Measurements from ENCODE around the gene CHRNA5.

The CHRNA5 gene

DNA sequence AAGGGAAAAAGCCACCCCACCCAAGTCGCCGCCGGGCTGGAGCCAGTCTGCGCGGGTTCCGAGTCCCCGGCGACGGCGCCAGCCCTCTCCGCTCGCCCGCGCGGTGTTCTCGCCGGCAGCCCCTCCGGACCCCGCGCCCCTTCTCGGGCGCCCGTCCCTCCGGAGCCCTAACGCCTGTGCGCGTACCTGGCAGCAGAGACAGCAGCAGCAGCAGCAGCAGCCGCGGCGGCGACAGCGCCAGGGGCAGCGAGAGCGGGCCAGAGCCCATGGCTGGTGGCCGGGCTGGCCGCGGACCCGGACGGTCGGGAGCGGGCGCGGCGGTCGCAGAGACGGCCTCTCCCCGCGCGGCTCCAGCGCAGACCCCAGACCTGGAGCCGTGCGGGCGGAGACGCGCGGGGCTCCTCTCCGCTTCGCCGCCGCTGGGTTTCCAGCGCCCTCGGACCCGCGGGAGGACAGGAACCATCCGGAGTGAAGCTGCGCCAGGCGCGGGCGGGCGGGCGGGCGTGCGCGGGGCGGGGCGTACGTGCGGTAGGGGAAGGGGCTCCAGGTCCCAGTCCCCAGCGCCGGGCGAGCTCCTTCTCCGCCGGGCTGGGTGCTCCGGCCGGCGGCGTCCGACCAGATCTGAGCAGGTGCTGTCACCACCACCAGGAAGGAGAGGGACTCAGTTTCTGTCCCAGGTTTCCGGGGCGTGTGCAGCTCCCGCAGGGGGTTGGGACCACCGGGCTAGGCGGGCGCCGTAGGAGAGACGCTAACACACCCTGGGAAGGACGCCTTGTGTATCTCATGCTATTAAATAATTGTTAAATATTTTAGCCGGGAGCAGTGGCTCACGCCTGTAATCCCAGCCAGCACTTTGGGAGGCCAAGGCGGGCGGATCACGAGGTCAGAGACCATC, 55.5 kb downstream of the CHRNA5 start, which contains the start of gene CHRNA3:
Gene CHRNA3 (minus strand): TSS at position 470 of the 895 bp plus-strand sequence. CDS start 202 bp downstream, at position 268.
- no peak for DNase-seq

DNA sequence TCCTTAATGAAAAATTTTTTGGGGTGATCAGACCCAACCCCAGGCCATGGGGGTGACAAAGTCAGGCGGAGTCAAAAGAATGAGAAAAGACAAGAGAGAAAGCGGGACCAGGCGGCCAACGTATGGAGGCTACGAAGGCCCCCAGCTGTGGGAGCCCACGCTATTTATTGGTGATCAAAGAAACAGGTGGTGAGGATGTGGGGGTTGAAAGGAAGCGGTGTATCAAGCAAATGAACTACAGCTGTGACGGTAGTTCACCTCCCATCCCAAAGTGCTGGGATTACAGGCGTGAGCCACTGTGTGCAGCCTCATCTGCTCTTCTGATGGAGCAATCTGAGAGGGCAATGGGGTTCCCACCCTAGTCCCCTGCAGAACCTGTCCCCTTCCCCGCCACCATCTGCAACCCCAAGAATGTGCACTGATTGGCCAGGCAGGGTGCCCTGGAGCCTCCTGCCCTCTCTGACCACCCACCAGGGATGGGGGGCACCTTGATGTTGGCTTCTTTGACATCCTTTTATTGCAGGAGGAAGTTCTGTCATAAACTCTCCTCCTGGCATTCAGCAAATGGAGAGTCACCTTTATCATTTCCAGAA, 56.6 kb downstream of the CHRNA5 start:
- no peak for DNase-seq

DNA sequence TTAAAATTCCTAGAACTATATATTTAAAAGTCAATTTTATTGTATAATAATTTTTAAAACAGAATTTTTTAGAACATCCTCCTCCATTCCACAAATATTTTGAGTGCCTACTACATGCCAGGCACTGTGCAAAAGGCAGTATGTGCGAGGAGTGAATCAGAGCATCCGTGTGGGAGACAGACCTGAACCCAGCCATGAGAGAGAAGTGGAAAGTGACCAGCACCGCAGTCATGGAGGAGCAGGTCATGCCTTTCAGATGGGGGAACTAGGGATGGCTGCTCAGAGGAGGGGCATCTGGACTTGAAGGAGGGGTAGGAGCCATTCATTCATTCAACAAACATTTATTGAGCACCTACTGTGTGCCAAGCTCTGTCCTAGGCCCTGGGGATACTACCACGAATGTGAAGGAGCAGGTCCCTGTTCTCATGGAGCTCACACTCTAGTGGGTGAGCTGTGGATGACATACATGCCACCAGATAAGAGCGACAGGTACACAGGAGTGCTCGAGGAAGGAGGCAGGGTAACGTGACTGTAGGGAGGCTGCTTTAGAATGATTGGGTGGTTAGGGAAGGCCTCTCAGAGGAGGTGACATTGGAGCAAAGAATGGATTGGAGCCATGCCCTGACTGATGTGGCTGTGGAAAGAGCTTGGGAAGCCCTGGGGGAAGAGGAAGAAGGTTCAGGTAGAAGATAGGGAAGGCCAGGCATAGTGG, 58.6 kb downstream of the CHRNA5 start:
- no peak for DNase-seq

DNA sequence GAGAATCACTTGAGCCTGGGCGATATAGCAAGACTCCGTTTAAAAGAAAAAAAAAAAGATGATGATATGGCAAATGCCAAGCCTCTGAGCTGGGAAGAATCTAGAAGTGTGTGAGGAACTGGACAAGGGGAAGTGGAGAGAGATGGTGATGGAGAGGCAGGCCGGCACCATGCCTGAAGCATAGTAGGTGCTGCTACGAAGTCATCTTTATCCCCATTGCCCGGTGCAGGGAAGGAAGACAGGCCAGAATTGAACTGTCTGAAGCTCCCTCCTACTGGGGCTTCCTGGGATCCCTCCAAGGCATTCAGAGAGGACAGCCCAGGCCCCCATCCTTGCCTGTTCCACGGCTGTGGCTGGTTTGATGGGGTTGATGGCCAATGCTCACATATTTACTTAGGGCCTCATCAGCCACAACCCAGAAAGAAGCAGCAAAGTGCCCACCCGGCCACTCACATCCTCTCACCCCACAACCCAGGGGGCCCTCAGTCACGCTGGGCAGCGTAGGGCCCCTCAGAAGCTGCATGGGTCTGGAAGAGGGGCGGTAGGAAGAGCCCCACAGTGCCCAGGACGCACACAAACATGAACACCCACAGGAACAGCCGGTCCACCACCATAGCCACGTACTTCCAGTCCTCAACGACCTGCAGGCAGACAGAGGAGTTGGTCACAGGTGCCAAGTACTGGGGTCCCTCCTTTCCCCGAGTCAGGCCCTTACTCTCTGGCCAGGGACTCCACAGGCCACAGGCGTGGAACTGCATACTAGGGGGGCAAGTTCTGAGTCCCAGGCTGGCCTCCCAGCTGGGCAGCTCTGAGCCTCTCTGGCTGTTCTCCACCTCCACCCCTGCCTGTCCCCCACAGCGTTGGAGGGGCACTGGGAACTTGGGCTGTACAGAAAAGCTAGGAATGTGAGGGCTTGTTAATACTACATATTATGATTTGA, 59.6 kb downstream of the CHRNA5 start:
- no peak for DNase-seq

DNA sequence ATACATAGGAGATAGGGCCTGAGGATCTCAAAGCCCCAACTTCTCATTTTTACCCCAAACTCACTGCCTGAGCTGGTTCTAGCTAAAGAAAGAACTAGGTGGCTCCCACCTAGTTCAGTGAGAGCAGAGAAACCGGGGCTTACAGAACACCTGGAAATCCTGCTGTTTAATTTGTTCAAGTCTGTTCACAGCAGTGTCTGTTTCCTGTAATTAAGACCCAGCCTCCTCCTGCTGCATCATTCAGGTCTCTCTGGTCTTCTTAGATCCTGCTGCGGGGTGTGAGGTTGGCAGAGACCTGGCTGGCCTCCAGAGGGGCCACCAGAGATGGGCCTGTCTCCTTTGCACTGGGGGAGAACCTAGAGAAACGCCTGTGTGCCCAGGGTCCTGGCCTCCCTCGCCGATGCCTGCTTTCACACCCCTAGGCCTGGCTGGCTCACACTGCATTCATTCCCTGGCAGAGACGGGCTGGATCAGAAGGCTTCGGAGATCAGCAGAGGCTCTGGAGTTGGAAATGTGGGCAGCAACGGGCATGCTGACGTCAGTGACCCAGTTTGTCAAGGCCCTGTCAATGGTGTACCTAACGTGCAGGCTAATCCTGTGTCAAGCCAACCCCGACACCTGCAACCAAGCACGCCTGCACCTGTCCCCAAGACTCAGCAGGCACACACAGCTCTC, 60.4 kb downstream of the CHRNA5 start:
- no peak for DNase-seq

DNA sequence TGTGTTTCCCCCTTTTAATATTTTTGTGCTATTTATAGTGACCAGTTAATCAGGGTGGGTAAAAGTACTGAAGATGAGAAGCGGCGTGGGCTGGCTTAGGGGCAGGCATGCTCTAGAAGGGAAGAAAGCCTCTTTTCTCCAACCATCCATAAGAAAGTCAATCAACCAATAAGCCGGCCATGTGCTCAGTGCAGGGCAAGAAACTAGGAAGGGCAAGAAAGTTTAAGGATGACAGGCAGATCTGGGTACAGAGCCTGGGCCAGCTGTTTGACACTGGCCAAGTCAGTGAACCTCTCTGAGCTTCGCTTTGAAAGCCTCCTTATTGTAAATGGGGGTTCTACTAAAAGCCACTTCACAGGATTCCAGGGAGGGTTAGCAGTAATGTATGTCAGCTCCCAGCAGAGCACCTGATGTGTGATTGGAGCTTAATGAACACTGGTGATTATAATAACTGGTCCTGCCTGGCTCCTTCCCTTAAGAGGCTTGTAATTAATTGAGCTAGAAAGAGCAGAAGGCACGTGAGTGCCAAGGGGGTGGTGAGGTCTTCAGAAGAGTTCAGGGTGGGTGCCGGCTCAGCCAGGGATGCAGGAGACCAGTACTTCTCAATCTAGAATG, 61.2 kb downstream of the CHRNA5 start:
- no peak for DNase-seq

DNA sequence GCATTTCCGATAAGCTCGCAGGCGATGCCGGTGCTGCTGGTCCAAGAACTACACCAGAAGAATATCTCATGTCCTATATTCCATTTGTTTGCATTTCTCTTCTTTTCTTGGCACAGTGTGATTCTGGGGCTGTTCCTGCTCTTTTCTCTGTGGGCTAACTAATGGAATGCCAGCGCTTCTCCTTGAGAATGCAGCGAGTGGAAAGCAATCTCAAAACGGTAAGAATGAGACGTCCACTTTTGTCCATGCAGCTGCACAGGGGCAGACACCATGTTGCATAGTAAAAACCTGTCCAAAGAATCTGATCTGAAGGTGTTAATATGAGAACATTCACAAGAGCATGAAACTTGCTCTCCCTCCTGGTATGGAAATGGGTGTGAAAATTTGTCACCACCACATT, 62.0 kb downstream of the CHRNA5 start:
- DNase-seq: no peak

DNA sequence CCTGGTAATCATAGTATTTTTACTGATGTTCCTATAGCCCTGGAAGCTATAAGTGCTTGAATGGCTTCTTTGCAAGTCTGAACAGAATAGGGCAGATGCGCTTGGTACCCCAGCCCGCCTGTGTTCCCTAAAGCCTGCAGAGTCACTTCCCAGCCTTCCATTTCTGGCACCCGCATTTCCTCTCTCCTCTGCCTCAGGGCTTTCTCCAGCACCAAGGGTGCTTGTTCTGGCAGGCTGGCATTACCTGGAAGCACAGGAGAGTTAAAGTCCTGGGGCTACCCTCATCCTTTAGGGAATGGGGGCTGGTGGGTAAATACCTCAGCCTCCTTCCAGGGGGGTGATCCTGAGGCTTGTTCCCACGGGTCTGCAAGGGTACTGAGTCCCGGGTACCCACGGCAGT, 62.9 kb downstream of the CHRNA5 start:
- no peak for DNase-seq

DNA sequence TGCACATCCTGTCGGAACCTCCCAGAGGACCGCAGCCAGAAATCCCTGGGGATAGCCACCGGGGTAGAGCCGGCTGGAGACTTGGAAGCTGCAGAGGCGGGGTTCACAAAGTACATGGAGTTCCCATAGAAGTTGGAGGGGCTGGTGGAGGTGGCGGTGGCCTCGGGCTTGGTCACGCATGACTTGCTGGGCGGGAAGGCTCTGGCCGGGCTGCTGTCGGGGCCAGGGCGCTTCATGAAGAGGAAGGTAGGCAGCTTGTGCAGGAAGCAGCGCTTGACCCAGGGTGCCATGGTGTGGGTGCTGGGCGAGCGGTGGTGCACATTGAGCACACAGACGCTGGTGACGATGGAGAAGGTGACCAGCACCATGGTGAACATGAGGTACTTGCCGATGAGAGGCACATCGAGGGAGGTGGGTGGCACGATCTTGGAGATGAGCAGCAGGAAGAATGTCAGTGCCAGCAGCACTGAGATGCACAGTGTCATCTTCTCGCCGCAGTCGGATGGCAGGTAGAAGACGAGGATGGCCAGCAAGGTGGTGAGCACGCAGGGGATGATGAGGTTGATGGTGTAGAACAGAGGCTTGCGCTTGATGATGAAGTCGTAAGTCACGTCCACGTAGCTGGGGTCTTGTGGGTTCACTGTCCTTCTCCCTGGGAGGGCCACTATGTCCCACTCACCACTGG, 63.9 kb downstream of the CHRNA5 start:
- no peak for DNase-seq

DNA sequence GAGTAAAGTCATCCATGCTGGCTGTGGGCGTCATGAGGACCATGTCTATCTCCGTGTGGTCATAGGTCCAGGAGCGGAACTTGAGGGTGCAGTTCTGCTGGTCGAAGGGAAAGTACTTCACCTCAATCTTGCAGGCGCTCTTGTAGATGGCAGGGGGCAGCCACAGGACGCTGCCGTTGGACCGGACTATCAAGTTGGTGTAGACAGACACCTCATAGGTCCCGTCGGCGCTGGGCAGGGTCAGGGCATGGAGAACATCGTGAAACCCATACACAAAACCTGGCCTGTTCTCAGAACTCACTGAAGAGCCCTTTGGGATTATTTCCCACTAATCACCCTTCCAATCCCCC, 64.4 kb downstream of the CHRNA5 start:
- DNase-seq: no peak

DNA sequence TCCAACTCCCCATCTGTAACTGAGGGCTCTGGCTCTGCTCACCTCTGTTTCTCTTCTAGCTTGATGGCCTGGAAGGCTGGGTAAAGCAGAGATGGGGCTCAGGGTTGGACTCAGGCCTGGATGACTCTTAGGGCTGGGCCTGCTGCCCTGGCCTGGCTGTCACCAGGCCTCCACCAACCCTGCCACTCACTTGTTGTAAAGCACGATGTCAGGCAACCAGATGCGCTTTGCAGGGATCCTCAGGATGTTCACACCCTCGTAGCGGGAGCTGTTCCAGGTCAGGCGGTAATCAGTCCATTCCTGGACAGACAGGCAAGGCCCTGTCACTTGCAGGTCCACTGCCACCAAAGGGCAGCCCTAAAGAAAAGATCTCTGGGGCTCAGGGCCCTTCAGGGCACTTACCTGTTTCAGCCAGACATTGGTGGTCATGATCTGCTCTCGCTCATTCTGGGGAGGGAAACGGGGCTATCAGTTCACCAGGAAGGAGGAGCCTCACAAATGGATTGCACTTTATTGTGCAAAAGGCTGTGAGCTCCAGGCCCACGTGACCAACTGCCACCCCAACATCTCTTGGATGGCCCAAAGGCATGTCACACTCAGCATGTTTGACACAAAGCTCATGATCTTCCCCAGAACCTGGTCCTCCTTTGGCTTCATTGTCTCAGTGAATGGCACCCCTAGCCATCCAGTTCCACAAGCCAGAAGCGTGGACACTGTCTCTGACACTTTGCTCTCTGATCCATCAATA, 65.7 kb downstream of the CHRNA5 start:
- no peak for DNase-seq

DNA sequence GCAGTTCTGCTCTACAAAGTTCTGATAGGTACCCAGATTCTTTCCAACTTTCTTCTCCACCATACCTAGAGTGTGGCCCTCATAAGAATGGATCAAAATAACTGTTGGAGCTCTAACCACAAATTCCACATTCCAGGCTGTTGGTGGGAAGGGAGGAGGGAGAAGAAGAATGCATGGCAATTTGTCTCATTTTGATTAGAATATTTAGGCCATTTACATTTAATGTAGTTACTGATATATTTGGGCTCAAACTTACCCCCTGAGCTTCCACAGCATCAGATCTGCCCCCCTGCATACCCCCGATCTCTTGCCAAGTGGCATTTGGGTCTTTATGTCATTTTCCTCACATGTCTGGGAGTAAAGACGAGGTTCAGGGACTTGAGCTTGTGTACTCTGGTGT, 68.0 kb downstream of the CHRNA5 start:
- DNase-seq: no peak

DNA sequence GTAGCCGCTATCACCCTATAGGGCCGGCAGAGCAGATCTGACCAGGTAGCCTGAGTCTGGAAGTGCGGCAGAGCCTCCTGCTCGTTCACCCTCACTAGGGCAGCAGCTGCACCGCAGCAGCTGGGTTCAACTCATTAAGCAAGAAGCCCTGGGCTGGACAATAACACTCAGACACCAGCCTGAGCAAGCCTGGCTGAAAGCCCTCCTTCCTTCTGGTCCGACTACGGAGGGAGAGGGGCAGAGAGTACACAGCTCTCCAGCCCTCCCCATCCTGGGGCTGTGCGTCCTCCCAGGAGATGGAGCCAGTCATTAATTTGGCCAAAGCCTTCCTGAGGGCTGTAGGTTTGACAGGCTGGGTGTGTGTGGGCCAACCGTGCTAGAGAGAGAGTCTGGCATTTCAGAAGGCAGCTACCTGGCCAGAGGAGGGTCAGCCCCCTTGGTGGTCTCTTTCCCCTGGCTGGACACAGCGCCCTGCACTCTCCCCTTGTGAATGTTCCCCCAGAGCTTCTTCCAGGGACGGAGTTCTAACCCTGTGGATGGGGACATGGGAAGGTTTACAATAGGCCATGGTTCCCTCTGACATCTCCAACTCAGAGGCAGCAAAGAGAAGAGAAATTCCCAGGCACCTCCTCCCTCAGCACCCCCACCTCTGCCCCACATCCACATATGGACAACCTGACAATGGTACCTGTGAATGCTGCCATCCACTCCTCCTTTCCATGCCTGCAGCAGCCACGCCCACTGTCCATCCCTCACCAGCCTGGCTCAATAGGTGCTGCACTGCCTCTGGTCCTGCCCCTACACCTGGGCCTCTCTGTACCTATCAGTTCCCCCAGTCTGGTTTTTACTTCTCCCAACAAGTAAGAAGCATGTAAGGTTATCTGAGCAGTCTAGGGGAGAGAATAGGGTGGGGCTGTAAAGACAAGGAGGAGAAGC, 69.2 kb downstream of the CHRNA5 start:
- no peak for DNase-seq

DNA sequence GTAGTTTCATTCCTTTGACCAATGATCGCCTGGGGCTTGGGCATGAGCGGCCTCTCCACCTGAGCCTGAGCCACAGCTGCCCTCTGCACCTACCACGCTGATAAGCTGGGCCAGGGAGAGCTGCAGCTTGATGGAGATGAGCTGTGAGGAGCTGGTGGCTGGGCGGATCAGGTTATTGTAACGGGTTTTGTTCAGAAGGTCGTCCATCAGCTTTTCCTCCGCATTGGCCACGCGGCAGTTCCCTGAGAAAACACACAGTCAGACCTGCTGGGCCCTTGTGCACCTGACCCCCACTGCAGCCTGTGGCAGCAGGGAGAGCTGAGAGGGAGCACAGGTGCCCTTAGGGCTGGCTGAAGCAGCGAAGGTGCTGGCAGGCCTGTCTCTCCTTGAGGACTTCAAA, 70.0 kb downstream of the CHRNA5 start:
- DNase-seq: no peak

DNA sequence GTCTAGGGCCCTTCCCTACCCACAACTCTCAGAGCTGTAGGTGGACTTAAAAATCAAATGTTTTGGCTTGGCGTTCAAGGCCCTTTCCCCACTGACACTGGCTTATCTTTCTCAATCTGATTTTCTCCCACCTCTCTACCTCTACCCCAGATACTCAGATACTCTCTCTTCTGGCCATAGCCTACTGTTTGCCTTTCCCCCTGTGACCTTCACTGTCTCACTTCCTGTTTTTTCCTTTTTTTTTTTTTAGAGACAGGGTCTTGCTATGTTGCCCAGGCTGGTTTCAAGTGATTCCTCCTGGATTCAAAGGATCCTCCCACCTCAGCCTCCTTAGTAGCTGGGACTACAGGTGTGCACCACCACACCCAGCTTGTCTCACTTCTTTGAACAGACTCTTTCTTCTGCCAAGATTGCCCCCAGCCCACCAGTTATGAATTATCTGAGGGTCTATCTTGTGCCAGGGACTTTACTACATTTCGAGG, 71.1 kb downstream of the CHRNA5 start:
- DNase-seq: no peak

DNA sequence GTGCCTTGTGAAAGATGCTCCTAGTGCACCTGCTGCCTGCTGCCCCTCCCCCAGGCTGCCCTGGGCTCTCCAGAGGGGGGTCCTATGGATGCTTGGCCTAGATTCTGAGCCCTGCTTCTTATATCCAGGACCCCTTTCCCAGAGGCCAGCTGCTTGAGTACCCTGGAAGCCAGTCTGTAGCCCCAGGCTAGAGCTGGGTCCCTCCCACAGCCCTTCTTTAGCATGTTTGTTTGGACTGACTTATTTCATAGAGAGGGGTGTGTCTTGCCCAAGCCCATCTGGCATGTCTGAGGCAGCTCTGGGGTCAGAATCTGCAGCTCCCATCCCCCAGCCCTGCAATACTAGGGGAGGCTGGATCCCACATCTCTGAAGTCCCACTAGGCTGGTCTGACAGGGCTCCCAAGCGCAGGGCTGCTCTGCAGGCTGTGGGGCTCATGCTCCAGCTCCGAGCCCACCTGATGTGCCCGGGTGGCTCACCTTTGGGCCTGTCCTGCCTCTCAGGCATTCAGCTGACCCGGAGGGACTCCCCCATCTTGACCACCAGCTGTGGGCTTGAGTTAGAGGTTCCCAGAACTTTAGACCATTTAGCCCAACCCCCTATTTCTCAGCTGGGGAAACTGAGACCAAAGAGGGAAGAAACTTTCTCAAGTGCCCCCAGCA, 72.6 kb downstream of the CHRNA5 start:
- DNase-seq: no peak

DNA sequence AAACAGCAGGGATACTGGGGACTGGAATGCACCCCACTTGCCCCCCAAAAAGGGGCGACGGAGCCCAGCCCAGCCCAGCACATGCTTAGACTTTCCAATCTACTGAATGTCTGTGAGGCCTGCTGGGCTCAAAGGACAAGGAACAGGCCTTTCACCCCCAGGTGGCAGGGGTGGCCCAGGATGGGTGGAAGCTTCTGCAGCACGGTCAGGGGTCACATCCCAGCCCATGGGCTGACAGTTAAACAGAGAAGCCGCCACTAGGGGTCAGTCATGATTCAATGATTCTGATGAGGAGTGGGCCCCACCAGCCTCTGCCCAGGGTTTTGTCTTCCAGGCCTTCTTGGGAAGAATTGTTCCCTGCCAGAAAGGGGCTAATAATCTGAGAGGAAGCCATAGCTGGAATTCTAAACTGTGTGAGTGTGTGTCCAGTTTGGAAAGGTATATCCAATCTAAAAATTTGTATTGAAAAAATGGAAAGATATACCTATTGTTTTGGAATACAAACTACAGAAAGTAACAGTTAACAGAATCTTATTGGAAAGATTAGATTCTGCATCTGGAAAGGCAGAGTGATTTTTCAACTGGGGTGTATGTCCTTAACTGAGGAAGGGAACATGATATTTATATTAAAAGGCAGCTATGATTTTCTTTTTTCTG, 73.5 kb downstream of the CHRNA5 start:
- DNase-seq: peak; percentile 16
